Measurements from ENCODE around the gene CFAP90. TPM values are rescaled to one million over a fixed set of nuclear protein-coding genes. Genes with fewer than 3 reads are reported as not detected.

Gene CFAP90
- total RNA-seq, 2 donors from 2014 or later = not detected

- no peak for DNase-seq (ENCODE audit: low spot score)
- TF ChIP-seq, protein P1, sequence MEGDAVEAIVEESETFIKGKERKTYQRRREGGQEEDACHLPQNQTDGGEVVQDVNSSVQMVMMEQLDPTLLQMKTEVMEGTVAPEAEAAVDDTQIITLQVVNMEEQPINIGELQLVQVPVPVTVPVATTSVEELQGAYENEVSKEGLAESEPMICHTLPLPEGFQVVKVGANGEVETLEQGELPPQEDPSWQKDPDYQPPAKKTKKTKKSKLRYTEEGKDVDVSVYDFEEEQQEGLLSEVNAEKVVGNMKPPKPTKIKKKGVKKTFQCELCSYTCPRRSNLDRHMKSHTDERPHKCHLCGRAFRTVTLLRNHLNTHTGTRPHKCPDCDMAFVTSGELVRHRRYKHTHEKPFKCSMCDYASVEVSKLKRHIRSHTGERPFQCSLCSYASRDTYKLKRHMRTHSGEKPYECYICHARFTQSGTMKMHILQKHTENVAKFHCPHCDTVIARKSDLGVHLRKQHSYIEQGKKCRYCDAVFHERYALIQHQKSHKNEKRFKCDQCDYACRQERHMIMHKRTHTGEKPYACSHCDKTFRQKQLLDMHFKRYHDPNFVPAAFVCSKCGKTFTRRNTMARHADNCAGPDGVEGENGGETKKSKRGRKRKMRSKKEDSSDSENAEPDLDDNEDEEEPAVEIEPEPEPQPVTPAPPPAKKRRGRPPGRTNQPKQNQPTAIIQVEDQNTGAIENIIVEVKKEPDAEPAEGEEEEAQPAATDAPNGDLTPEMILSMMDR (IDR thresholded peaks at IDR 0.05) = no peak
- H3K27ac ChIP-seq = no peak overlapping the region
- H3K4me1 ChIP-seq = peaks cover 0 to 23% of the 10 kb centered on the region in 2 donors
- peaks cover 4% of the 10 kb centered on the region in 2 donors for H3K27me3 ChIP-seq
- no peaks in the 10 kb centered on the region for H3K9me3 ChIP-seq
- no peak overlapping the region for H3K4me3 ChIP-seq
- no peaks in the 10 kb centered on the region for H3K36me3 ChIP-seq
Measured at GRCh38 chr5:7852988-7853387, 2.1 kb upstream of the CFAP90 start.

DNA sequence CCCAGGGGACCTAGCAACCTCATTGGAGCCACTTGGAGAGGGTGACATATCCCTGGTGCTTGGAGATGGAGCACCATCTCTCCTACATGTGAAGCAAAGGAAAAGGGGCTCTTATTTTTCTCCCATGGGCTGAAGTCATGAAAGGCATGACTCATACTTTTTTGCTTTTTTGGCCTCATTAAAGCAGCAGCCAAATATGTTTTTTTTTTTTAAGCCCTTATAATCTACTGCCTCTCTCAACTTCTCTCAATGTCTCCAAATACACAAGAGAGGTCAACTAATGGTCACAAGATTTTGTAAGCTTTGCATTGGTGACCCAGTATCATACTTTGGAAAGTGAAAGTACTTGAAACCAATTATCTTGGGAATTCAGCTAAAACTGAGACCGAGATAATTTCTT lies 1.6 kb upstream of the CFAP90 start:
- no peaks in the 10 kb centered on the region for H3K9me3 ChIP-seq

GRCh38 chr5:7851617-7852289 lies 820 bp upstream of the CFAP90 start:
- no peak overlapping the region for H3K27ac ChIP-seq
- H3K27me3 ChIP-seq = peaks cover 4% of the 10 kb centered on the region in 2 donors
- H3K9me3 ChIP-seq = no peaks in the 10 kb centered on the region
- no peaks in the 10 kb centered on the region for H3K36me3 ChIP-seq
- TF ChIP-seq, protein P1 (IDR thresholded peaks at IDR 0.05) = no peak
- no peak for DNase-seq (ENCODE audit: low spot score)
- no peak overlapping the region for H3K4me3 ChIP-seq
- peaks cover 0 to 23% of the 10 kb centered on the region in 2 donors for H3K4me1 ChIP-seq

More for the DNA sequence above, 1.6 kb upstream of the CFAP90 start:
- Histone ChIP-seq H3K4me1 (peaks cover 0 to 23% of the 10 kb centered on the region in 2 donors), H3K4me3 (no peak overlapping the region), H3K27me3 (peaks cover 4% of the 10 kb centered on the region in 2 donors), H3K27ac (no peak overlapping the region), H3K36me3 (no peaks in the 10 kb centered on the region)
- TF ChIP-seq, protein P1 (IDR thresholded peaks at IDR 0.05) = no peak
- DNase-seq (ENCODE audit: low spot score) = no peak

GRCh38 chr5:7851240-7851592 lies 283 bp upstream of the CFAP90 start:
- DNase-seq (ENCODE audit: low spot score) = no peak
- peak overlapping the region in 1 of 2 donors; percentile 56 for H3K4me3 ChIP-seq
- H3K27me3 ChIP-seq = peaks cover 4% of the 10 kb centered on the region in 2 donors
- no peak overlapping the region for H3K27ac ChIP-seq
- H3K9me3 ChIP-seq = no peaks in the 10 kb centered on the region
- peaks cover 0 to 23% of the 10 kb centered on the region in 2 donors for H3K4me1 ChIP-seq
- TF ChIP-seq, protein P1 (IDR thresholded peaks at IDR 0.05) = no peak
- H3K36me3 ChIP-seq = no peaks in the 10 kb centered on the region

GRCh38 chr5:7849681-7850394 lies 1.1 kb downstream of the CFAP90 start:
- no peak overlapping the region for H3K27ac ChIP-seq
- peaks cover 4% of the 10 kb centered on the region in 2 donors for H3K27me3 ChIP-seq
- no peaks in the 10 kb centered on the region for H3K9me3 ChIP-seq
- TF ChIP-seq, protein P1 (IDR thresholded peaks at IDR 0.05) = peak in 1 of 2 donors; percentile 37
- DNase-seq (ENCODE audit: low spot score) = no peak
- peaks cover 0 to 23% of the 10 kb centered on the region in 2 donors for H3K4me1 ChIP-seq
- H3K4me3 ChIP-seq = peak overlapping the region; percentile 34 to 56
- no peaks in the 10 kb centered on the region for H3K36me3 ChIP-seq

All from right atrium auricular region (tissue), 2 donors.